NCI-H1417 (cell line): ENCODE measurements around the gene BCL2.

ENCODE experiments used
- DNase-seq, 3 experiments: peaks; one replicate each; lab custom pipeline; 2025; lab: John Stamatoyannopoulos, UW

BCL2 gene

DNA sequence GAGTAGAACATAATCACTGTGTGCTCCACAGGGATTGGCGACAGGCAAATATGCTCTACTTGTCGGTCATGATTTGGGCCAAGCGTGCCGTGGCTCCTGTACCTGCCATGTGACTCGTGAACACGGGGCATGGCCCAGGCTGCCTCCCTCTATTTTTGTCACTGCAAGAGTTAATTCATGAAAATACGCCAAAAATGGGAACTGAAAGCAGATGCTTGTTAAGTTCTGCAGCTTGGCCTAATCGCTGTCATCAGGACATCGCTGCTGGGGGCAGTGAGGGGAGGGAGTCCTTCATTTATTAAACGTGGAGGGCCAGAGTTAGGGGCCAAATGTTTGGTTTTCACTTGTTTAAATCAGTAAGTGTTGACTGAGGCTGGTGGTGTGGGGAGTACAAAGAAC is 177.8 kb downstream of the BCL2 start:
- DNase-seq, result no peak

DNA sequence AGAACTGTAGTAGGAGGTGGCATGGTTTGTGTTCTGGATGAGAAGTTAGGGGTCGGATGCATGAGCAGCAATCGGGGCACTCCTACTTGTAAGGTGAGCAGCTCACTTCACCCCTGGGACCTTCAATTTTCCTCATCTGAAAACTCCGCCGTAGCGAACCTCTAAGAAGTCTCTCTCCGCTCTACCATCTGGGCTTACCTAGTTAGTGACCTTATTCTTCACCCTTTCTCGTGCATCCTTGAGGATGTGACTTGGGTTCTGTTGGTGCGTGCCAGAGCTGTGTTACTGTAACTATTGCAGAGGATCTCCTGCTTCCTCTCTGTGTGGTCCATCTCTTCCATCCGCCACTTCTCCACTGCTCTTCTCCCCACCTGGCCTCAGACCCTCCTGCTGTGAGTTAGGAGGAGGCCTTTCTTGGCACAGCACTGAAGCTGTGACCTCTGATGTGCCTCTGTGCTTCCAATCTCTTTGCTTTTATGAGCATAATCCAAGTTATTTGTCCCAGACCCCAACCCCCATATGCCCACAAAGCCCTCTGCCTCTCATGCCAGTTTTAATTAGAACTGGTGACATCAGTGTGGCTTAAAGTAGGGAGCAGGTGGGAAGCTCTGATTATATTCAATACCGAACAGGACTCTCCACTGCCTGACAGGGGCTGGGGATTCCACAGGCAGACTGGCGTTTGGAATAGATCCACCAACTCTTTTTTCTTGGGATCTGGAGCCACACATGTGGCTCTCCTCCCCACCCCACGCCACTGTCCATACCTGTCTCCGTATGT is 178.4 kb downstream of the BCL2 start:
- no peak for DNase-seq

DNA sequence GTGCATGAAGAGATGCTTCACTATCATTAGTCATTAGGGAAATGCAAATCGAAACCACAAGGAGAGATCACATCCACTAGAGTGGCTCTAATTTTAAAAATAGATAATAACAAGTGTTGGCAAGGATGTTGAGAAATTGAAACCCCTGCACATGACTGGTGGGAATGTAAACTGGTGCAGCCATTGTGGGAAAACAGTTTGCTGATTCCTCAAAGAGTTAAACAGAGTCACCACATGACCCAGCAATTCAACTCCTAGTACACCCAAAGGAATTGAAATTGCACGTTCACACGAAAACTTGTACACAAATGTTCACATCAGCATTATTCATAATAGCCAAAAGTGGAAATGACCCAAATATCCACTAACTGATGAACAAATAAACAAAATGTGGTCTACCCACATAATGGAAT is 179.5 kb downstream of the BCL2 start:
- DNase-seq, result no peak

DNA sequence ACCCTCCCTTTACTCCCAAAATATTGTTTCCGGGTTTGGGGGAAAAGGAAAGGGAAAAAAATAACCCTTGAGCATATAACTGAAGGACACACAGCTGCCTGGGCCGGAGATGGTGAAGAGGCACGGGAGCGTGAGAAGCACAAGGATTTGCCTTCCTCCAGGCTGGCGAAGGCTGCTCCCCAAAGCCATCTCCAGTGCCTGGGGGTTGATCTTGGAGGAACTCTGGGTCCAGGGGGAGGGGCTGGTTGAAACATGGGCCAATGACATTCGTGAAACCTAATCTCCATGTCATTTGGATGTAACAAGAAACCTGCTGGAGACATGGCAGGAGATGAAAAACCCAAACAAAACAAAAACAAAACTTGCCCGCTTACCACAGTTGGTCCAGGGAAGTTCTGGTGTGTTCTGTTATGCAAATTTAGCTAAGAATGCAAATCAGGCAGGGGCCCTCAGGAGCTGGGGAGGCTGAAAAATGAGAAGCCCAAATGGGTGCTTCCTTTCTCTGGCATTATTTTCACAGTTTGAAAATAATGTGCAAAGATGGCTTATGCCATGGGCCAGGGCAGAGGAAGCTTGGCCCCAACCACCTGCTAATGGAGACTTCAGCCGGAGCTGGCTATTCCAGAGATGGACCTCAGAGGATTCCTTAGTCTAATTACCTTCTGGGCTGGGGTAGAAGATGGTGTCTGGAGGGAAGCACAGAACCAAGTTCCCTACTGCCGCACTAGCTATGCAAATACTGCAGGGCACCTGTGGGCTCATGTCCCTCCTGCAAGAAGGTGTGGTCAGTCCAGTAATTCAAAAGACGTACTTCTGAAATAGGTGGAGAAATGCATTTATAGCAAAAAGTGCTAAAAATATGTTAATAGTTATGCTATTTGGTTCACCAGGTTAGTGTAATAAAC is 180.9 kb downstream of the BCL2 start:
- no peak for DNase-seq

DNA sequence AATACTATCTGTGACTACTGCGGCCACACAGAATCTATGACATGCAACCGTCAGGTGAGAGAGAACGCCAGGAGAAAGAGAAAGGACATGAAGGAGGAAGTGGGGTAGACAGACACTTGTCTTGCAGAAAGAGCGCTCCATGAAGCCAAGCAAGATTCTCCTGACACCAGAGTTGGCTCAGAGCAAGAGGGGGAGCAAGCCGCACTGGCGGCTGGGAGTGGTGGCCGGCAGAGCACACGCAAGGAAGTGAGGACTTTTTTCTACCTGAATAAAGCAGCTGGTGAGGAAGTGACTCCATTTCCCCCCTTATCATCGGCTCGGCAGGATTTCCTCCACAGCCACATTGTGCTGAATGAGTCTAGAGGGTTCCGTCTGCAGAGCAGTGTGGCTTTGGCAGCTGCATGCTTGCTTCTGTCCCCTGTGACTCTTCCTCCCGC is 181.6 kb downstream of the BCL2 start:
- DNase-seq, result no peak

DNA sequence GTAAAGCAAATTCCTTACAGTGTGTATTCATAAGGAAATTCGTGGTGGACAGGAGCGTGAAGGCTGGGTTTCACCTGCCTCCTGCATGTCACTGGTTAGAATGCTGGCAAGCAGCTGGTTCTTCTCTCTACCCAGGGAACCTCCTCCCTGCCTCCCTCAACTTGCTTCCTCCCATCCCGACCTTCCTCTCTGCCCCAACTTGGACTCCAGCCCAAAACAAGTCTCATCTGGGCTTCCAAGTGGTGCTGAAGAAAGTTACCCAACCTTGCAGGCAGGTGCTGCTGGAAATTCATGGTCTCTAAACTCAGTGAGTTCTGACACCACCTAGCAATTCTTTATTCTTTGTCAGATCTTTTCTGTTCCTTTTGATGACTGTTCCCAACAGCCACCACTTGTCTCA is 184.5 kb downstream of the BCL2 start:
- DNase-seq, result no peak

DNA sequence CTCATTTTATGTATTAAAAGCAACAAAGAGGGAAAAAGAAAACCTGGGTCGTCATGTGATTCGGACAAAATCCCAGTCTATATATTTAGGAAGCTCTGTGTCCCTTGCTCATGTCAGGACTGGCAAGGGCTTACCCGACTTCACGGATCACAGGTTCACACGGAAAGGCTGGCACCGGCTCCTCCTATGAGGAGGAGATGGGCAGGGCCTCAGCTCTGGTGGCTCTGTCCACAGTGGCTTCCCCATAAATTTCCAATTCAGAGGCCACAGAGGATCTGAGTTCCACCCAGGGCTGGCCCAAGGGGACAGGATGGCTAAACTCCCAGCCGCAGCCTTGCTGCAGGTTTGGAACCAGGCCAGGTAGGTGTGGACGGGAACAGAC is 186.8 kb downstream of the BCL2 start:
- DNase-seq, result no peak

DNA sequence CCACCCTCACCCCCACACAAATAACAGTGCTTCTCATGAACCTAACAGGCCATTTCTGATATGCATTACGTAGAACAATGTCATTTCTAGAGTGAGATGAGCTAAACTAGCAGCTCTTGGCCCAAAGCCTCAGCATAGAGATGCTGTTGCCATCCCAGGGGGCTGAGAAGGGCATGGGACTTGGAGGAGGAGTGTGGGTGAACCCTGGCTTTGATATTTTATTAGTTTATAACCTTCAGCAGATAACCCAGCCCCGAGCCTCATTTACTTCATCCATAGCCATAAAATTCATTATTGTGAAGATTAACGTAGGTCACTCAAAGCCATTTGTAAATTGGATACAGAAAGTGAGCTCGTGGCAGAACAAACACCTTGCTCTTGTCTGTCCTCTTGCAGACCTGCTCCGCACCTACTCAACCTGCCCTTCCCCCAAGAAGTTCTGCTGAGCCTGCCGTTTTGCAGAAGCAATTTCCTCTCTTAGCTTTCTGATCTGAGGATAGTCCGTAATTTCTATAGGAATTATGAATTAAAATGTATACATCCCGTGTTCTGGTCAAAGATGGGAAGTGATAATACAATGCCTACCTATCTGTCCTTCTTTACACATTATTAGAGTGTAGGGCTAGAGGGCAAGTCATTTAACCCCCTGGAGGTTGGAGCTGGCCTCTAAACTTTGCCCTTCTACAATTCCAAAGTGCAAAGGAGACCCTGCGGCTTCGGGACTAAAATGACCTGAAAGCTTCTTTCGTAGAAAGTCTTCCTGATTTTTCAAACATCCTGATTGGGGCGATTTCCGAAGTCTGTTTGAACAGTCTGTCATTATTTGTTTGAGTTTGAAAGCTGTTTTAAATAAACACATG is 187.4 kb downstream of the BCL2 start:
- DNase-seq, result no peak

DNA sequence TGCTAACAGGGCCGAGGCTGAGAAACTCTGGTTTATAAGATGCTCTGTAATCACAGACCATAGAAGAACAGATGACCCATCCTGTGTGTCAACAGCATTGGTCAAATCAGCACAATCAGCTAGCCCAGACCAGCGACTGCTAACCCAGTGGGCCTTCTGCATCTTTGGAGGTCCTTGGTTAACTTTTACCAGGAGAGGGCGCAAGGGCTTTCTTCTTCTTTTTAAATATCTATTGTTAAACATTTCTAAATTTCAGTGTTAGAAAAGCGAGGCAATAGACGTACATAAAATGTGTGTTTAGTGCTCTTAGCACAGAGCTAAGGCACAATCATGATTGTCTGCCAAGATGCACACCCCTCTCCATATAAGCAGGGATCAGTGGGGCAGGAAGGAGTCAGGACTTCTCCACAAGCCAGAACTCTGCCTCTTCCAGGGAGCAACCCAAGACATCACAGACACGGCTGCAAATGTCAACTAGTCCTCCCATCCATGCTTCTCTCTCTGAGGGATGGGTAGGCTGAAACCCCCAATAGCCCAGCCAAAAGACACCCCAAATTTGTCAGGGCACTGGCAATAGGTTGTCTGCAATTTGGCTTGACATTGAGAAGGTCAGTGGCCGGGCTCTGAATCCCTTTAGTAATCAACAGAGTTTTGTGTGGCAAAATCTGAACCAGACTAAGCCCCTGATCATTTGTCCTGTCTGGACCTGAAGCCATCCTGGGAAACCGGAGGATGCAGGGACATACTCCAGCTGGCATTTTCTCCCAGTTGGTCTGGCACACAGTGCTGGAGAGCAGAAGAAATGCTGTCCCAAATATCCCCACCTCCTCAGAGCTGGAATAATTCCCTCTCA is 188.2 kb downstream of the BCL2 start:
- DNase-seq, result peak; percentile 39 to 67 (median 54)

DNA sequence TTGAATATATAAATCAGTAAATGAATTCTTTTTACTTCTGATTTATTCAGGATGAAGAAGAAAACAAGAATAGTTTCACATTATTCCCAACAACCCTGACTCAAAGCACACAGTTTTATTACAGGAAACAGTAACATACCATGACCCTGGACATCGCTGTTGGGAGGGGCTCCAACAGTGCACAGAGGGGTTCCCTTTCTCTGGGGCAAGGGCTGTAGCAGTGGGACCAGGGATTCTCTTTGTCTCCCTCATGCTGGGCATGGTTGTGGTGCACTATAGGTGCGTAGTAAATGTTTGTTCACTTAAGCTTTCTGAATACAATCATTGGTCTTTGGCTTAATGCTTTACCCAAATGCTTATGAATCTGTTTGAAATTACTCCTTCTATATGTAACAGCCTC is 189.4 kb downstream of the BCL2 start:
- DNase-seq, result no peak

DNA sequence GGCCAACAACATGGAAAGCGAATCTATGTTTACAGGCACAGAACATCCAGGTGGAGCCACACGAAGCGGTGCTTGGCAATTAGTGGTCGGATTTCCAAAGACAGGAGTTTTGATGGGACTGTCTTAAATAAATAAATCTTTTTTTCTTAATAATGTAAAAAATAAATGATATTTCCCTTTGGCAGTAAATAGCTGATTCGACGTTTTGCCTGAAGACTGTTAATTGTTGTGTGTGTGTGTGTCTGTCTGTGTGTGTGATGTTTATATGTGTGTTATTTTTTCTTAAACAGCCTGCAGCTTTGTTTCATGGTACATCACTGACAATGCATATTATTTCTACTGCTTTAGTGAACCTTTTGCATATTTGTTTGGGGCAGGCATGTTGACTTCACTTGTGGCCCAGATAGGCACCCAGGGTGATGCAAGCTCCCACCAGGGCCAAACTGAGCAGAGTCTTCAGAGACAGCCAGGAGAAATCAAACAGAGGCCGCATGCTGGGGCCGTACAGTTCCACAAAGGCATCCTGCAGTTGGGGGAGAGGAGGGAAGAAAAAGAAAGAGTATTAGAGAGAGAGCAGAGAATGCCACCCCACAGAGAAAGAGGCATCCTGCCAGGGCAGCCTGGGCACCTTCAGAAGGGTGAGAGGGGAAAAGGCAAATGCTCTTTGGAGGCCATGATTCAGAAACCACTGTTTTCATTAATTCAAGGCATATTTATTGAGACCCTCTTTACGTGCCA is 191.2 kb downstream of the BCL2 start:
- DNase-seq, result no peak

DNA sequence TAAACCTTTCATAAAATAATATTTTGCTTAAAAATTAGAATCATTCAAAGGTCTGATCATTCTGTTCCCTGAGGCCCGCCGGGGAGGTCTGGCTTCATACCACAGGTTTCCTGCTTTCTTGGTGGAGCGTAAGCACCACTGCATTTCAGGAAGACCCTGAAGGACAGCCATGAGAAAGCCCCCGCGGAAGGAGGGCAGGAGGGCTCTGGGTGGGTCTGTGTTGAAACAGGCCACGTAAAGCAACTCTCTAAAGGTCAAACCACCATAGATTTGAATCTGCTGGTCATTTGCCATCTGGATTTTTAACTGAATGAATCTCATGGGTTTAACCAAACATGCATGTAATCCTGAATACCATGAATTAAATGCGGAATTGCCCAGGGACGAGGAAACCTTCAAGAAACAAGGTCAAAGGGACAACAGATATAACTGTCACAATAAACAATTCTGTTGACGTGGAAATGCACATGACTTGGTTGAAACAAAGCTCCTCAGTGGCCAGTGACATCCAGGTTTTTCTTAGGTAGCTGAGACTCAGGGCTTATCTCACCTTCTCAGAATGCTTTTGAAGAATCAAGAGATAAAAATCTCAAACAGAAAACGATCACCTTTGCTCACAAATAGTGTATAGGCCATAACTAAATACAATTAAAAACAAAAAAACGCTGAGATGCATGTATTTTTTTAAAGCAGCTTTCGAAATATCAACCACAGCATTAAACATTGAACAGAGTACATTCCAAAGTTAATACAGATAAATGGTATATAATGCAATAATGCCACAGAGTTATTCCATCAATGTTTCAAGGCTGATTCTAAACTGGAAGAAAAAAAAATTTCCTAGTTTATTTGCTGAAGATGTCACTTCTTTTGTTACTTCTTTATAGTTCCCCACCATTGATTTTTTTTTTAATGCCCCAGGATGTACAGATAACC is 193.2 kb downstream of the BCL2 start:
- no peak for DNase-seq

DNA sequence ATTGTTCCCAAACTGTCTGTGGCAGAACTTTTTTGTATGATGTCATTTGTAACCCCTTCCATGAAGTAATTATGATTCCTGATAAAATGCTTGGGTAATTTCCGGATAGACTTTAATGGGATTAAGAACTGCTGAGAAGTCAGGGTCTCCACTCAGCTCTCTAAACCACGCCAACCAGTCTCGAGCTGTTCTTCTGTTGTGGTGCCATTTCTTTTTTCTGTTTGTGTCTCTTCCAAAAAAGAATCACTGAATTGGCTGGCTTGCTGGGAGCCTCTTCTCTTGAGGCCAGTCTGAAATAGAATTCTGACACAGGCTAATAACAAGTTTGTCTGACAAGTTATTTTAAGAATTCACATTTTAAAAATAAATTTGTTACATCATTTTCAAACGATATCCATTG is 198.9 kb downstream of the BCL2 start:
- DNase-seq, result no peak

DNA sequence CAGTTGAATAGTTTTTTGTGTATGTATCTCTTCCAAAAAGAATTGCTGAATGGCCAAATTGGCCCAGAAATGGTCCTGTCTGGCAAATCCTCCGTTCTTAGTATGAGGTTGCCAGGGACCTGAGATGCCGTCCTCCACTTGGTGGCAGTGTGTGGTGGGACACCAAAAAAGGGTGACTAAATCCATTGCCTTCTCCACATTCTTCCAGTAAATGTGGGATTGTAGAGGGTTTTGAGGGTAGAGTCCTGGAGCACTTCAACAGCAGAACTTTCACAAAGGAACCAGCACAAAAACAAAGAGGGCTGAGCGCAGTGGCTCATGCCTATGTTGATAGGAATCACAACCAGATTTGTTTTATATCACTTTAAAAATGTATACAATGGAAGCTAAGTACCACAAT is 199.9 kb downstream of the BCL2 start:
- peak; percentile 4 to 76 (median 49) for DNase-seq

DNA sequence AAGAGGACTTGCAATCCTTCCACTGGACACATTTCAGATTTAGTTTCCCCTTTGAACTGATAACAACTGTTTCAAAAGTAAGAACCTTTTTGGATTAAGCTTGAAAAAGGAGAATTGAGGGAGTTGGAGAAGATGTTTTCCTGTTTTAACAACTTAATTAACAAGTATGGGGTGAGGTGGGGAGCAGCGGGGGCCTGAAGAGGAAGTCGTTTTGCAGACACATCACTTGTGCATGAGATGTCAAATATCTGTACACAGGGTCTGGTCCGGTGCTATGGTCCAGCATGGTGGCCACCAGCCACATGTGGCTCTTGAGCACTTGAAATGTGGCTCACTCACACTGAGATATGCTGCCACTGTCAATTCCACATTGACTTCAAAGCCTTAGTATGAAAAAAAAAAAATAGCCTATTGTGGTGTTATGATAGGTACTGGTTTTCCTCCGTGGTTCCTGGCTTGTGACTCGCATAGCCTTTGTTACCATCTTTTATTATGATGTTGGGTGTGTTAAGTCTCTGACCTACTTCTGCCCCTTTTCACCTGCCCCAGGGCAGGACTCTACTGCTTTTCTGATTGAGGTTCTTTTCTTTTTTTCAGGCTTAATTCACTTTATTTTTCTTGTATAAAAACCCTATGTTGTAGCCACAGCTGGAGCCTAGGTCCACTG is 205.5 kb downstream of the BCL2 start:
- no peak for DNase-seq

DNA sequence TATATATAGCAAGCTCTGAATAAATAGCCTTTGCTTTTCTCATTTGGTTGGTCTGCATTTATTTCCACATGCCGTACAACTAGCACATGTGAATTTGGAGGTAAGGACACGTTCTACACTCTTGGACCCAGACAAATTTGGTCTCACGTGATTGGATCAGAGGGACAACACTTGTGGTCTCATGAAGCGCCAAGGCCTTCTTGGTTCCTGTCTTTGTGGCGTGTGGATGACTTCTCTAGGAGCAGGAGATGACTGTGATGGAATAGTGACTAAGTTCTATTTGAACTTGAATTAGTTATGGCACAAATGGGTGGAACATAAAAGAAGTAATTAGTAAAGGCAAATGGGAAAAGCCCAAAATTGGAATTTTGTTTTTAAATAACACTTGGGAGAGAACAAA is 206.9 kb downstream of the BCL2 start:
- DNase-seq, result no peak

DNA sequence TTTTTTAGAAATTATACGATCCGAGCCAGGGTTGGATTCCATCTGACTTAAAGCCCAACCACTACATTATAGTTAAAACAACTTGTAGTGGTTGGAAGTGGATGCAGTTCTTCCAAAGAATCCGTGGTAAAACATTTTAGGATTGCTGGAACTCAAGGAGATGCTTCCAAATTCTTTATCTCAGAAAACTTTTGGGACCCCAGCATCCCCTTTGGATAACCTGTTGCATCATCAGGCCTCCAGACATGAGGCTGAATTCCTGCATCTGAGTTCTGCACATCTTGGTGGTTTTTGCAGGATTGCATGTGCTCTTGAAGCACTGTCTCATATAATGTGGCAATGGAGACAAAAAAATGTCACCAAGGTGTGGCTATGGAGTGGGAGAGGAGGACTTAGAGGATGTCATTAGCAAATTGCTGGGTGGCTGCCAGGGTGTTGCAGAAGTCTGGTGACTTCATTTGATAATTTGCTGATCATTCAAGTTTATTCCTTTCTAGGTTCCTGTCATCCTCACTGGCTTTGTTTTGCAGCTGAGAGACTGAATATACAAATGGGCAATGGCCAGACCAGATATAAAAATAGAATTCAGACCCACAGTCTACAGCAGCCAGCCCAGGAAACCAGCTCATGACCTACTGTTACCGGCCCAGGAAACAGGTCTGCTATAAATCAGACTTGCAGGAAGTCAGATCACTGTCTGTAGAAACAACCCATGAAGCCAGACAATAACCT is 207.7 kb downstream of the BCL2 start:
- peak; percentile 8 to 60 (median 31) for DNase-seq

DNA sequence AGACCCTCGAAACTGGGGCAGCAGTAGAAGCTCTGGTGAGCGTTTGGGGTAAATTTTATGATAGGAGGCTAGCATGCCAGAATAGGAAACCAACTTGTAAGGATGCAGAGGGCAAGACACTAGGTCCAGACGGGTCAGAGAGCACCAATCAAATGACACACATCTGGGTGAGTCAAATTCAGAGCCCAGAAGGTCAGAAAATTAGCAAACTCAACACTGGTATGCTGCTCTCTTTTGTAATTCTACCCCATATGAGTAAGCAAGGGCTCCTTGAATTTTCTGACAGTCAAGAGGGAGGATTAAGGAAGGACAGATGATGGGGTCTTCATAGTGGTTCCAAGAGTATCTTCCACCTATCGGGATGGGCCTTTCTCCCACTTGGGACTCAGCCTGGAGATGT is 209.8 kb downstream of the BCL2 start:
- no peak for DNase-seq
